BE2C (cell line): Measurements from ENCODE around the gene NFKBIZ.
A peak's percentile ranks its signal among the peaks of the same experiment; 100 is the strongest.

ENCODE experiments used
- DNase-seq: peaks from one replicate; pipeline ENCODE4 v3.0.0-alpha.2; 2020
- H3K27me3 ChIP-seq: fragments of 250-450 bp; sonication (Bioruptor Pico); 2 replicates; pipeline ENCODE4 v1.5.1; 2020; ENCODE audit warnings: mild to moderate bottlenecking
- H3K36me3 ChIP-seq: fragments of 250-450 bp; sonication (Bioruptor Pico); 2 replicates; pipeline ENCODE4 v1.5.1; 2020; ENCODE audit warnings: mild to moderate bottlenecking
- H3K4me1 ChIP-seq: fragments of 250-450 bp; sonication (Bioruptor Pico); 2 replicates; pipeline ENCODE4 v1.5.1; 2020
- H3K4me3 ChIP-seq: 2 replicates; pipeline ENCODE4 v1.5.1; 2011; ENCODE audit warnings: low read depth, low read length
- H3K9me3 ChIP-seq: fragments of 250-450 bp; sonication (Bioruptor Pico); 2 replicates; pipeline ENCODE4 v1.5.1; 2020
- TF ChIP-seq, protein P1 (sequence below): IDR thresholded peaks from 2 replicates; pipeline ENCODE4 v1.5.1; 2012; ENCODE audit warnings: mild to moderate bottlenecking, low read depth, low read length

The NFKBIZ gene

DNA sequence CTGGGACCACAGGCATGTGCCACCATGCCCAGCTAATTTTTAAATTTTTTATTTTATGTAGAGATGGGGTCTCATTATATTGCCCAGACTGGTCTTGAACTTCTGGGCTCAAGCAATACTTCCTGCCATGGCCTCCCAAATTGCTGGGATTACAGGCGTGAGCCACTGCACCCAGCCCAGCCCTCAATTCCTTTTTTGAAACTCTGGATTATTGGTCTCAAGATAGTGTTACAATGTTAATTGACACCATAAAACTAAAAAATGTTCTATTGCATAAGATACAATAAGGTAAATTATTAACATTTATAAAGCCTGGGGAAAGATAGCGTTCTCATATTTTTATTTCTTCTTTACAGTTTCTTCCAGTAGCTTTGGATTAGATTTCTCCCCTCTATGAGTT lies 3.9 kb upstream of the NFKBIZ start:
- no peaks in the 10 kb centered on the region for H3K9me3 ChIP-seq
- DNase-seq = no peak
- H3K4me1 ChIP-seq = 0 out of 2 replicates have a peak, but pooled peaks cover 3% of the 10 kb centered on the region
- H3K36me3 ChIP-seq = no peaks in the 10 kb centered on the region
- TF ChIP-seq, protein P1, sequence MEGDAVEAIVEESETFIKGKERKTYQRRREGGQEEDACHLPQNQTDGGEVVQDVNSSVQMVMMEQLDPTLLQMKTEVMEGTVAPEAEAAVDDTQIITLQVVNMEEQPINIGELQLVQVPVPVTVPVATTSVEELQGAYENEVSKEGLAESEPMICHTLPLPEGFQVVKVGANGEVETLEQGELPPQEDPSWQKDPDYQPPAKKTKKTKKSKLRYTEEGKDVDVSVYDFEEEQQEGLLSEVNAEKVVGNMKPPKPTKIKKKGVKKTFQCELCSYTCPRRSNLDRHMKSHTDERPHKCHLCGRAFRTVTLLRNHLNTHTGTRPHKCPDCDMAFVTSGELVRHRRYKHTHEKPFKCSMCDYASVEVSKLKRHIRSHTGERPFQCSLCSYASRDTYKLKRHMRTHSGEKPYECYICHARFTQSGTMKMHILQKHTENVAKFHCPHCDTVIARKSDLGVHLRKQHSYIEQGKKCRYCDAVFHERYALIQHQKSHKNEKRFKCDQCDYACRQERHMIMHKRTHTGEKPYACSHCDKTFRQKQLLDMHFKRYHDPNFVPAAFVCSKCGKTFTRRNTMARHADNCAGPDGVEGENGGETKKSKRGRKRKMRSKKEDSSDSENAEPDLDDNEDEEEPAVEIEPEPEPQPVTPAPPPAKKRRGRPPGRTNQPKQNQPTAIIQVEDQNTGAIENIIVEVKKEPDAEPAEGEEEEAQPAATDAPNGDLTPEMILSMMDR = no peak
- H3K4me3 ChIP-seq = no peak overlapping the region
- H3K27me3 ChIP-seq = no peaks in the 10 kb centered on the region

DNA sequence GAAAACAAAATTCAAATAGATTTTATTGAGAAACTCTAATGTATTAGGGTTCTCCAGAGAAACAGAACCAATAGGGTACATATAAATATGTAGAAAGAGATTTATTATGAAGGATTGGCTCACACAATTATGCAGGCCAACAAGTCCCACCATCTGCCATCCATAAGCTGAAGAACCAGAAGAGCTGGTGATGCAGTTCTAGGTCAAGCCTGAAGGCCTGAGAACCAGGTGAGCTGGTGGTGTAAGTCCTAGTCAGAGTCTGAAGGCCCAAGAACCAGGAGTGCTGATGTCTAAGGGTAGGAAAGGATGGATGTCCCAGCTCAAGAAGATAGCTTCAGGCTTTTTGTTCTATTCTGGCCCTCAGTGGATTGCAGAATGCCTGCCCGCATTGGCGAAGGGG lies 2.6 kb upstream of the NFKBIZ start:
- DNase-seq = no peak
- Histone ChIP-seq H3K4me1 (0 out of 2 replicates have a peak, but pooled peaks cover 3% of the 10 kb centered on the region), H3K27me3 (no peaks in the 10 kb centered on the region), H3K36me3 (no peaks in the 10 kb centered on the region), H3K9me3 (no peaks in the 10 kb centered on the region), H3K4me3 (no peak overlapping the region)
- TF ChIP-seq, protein P1 = no peak

DNA sequence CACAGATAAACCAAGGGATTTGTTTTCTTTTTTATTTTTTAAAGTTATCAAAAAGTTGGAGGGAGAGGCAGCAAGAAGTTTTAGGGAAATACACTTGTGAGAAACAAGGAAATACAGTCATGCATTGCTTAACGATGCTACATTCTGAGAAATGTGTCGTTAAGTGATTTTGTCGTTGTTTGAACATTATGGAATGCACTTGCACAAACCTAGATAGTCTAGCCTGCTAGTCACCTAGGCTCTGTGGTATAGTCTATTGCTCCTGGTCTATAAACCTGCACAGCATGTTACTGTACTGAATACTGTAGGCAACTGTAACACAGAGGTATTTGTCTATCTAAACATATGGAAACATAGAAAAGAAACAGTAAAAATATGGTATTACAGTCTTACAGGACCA lies 2.0 kb upstream of the NFKBIZ start:
- H3K4me3 ChIP-seq = no peak overlapping the region

DNA sequence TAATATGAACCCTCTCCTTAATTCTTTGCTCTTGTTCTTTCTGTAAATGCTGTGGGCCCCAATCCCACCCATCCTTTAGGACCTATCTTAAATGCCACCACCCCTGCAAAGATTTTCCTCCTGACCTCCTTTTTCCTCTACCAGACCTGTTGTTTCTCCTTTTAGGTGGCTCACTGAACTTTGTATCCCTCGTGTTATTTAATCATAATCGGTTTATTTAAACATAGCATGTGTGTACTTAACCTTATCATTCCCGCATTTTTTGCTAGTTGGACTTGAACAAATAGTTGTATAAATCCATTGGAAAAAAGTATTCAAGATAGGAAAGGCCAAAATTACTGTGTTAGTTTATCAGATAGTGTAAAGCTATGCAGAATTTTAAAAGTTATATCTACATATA lies 988 bp upstream of the NFKBIZ start:
- H3K27me3 ChIP-seq = no peaks in the 10 kb centered on the region
- TF ChIP-seq, protein P1 = no peak
- peaks cover 3% of the 10 kb centered on the region; the same call in 1 of the 2 replicates for H3K36me3 ChIP-seq
- DNase-seq = no peak
- H3K9me3 ChIP-seq = no peaks in the 10 kb centered on the region
- no peak overlapping the region for H3K4me3 ChIP-seq
- 0 out of 2 replicates have a peak, but pooled peaks cover 3% of the 10 kb centered on the region for H3K4me1 ChIP-seq

More for the DNA sequence above, 2.0 kb upstream of the NFKBIZ start:
- H3K9me3 ChIP-seq = no peaks in the 10 kb centered on the region
- no peaks in the 10 kb centered on the region for H3K27me3 ChIP-seq
- no peak for DNase-seq
- 0 out of 2 replicates have a peak, but pooled peaks cover 3% of the 10 kb centered on the region for H3K4me1 ChIP-seq
- TF ChIP-seq, protein P1 = no peak
- no peaks in the 10 kb centered on the region; the same call in 1 of the 2 replicates for H3K36me3 ChIP-seq

DNA sequence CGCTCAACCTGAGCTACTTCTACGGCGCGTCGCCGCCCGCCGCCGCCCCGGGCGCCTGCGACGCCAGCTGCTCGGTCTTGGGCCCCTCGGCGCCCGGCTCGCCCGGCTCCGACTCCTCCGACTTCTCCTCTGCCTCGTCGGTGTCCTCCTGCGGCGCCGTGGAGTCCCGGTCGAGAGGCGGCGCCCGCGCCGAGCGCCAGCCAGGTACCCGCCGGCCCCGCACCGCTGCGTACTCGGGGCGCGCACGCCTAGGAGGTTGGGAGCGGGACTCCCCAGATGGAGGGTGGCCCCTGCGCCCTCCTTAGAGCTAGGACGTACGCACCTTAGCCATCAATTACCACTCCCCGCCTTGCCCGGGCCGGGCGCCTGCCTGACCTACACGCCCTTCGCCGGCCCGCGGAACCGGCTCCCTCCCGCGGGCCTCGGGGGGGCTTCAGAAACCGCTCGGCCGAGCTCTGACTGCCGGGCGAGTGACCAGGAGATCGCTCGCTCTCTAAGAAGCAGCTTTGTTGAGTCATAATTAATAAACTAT lies 466 bp downstream of the NFKBIZ start:
- Histone ChIP-seq H3K4me1 (0 out of 2 replicates have a peak, but pooled peaks cover 3% of the 10 kb centered on the region), H3K9me3 (no peaks in the 10 kb centered on the region), H3K27me3 (no peaks in the 10 kb centered on the region), H3K4me3 (peak overlapping the region; percentile 89), H3K36me3 (peaks cover 10% of the 10 kb centered on the region)
- DNase-seq = peak; percentile 66
- TF ChIP-seq, protein P1 = no peak; the same call in 1 of the 2 replicates

DNA sequence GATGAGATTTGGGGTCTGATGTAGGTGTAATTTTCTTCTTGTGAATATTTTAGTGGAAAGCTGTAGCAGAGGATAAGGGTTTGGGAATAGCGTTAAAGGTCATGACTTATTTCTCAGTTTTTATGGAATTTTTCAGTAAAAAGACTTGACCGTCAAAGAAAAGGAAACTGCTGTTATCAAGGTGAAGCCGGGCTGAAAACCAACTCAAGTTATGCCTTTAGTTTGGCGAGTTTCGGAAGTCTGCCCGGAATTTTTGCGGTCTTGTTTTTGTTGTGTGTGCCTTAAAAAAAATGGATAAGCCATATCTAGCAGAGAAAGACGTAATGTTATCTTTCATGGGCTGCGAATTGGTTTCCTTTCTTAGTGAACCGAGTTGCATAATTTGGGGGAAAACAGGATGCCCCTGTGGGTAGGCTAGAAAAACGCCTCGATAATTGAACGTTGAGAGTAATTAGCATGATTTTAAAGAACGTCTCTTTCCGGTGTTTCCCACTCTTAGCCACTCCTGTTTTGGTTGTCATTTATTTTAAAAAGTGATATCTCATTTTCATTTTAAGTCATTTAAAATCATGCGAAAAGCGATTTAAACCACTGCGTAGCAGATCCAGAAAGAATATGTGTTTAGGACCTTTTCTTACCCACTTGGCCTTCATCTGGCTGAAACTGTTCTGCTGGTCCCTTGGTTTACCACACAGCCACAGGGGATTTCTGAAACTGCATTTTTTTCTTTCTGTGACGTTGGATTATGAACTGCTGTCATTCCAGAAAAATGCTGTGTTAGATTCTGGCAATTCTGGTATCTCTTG lies 1.1 kb downstream of the NFKBIZ start:
- TF ChIP-seq, protein P1 = no peak
- no peaks in the 10 kb centered on the region for H3K27me3 ChIP-seq
- no peaks in the 10 kb centered on the region for H3K9me3 ChIP-seq
- DNase-seq = no peak
- peaks cover 16% of the 10 kb centered on the region for H3K36me3 ChIP-seq
- peak overlapping the region; percentile 89 for H3K4me3 ChIP-seq
- 0 out of 2 replicates have a peak, but pooled peaks cover 3% of the 10 kb centered on the region for H3K4me1 ChIP-seq
